Measurements from ENCODE around the gene EFCAB8.

DNA sequence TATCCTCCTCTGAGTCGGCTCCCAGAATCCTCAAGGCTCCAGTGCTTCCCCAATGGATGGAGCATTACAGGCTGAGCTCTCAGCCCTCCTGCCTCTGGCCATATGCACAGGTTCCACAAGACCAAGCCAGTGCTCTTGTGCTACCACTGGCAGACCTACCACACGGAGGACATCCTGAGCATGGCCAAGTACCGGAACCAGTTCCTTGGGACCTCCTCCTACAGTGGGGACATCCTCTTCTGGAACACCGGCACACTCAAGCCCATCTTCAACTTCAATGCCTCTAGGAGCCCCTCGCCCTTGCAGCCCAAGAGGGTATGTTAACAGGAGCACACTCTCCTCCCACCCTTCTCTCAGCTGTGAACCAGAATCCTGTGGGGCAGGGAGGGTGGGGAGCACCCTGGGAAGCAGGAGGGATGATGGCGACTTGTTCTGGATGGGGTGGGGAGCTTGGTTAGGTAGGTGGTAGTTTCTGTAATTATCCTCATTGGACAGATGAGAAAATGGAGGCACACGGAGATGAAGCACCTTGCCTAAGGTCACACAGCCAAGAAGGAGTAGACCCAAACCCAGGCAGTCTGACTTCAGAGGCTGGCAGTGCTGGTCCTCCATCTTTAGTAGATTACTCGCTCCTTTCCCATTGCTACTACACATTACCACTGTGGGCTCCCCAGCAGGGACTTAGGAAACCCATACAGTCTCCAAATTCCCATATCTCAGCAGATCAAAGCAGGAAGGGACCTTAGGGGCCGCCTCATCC is 58.6 kb downstream of the EFCAB8 start:
- TF ChIP-seq CTCF (IDR thresholded peaks at IDR 0.05): no peak
- TF ChIP-seq POLR2A (IDR thresholded peaks at IDR 0.05): no peak

Measured in uterus (tissue), 2 donors.